Fibroblast of skin of scalp (primary cell): Measurements from ENCODE around the gene HCFC1R1. TPM values are rescaled to one million over a fixed set of nuclear protein-coding genes. Genes with fewer than 3 reads are reported as not detected.
"Not testable (repeated sequence)": the region's sequence is repeated elsewhere in the genome, so short reads cannot be mapped to it uniquely, and the experiment has no call there.

Source experiments
- DNase-seq: peaks from one replicate; pipeline ENCODE4 v3.0.0-alpha.2; 2013
- polyA plus RNA-seq, 2 experiments: library from polyadenylated mRNA; unstranded; fragments of 120-200 nt; gene quantifications; one replicate each; pipeline ENCODE4 v1.2.1, GENCODE V29; 2013; ENCODE audit not compliant: insufficient read length in 2 of 2

Gene HCFC1R1
- polyA plus RNA-seq (2013, experiment 1 of 2; ENCODE audit: insufficient read length) = 138 TPM
- 129 TPM for polyA plus RNA-seq (2013, experiment 2 of 2; ENCODE audit: insufficient read length)

- DNase-seq = peak; percentile 98
These were observed at the start of gene HCFC1R1, which contains the start of gene THOC6 for GRCh38 chr16:3023669-3024478. TSS of gene HCFC1R1 (minus strand) at chr16:3023942. CDS start at chr16:3023941, 1 bp downstream. TSS of gene THOC6 (plus strand) at chr16:3024035. CDS start at chr16:3024327, 292 bp downstream.

- DNase-seq = no peak
These were observed 49.7 kb upstream of the HCFC1R1 start for GRCh38 chr16:3073448-3073847.

GRCh38 chr16:3072576-3073263 lies 49.0 kb upstream of the HCFC1R1 start:
- not testable (repeated sequence) for DNase-seq

GRCh38 chr16:3072148-3072547 lies 48.4 kb upstream of the HCFC1R1 start:
- DNase-seq = not testable (repeated sequence)

- DNase-seq = no peak
These were observed 47.9 kb upstream of the HCFC1R1 start for GRCh38 chr16:3071655-3072054.

GRCh38 chr16:3070608-3071111 lies 46.9 kb upstream of the HCFC1R1 start:
- no peak for DNase-seq

- not testable (repeated sequence) for DNase-seq
These were observed 45.4 kb upstream of the HCFC1R1 start for GRCh38 chr16:3069146-3069545.

- no peak for DNase-seq
These were observed 44.7 kb upstream of the HCFC1R1 start for GRCh38 chr16:3068487-3068886.

GRCh38 chr16:3066440-3066748 lies 42.7 kb upstream of the HCFC1R1 start:
- no peak for DNase-seq

- no peak for DNase-seq
These were observed 42.1 kb upstream of the HCFC1R1 start for GRCh38 chr16:3065742-3066439.

GRCh38 chr16:3065069-3065741 lies 41.5 kb upstream of the HCFC1R1 start, which contains the start of gene IL32:
TSS of gene IL32 (plus strand) at chr16:3065640. CDS start at chr16:3065812, 172 bp downstream.
- DNase-seq = peak; percentile 68

GRCh38 chr16:3063625-3064386 lies 40.1 kb upstream of the HCFC1R1 start:
- DNase-seq = peak; percentile 13

GRCh38 chr16:3062553-3062952 lies 38.8 kb upstream of the HCFC1R1 start:
- no peak for DNase-seq

- DNase-seq = no peak
These were observed 36.8 kb upstream of the HCFC1R1 start for GRCh38 chr16:3060339-3061127.

GRCh38 chr16:3059723-3060242 lies 36.0 kb upstream of the HCFC1R1 start:
- no peak for DNase-seq

- peak; percentile 90 for DNase-seq
These were observed 35.4 kb upstream of the HCFC1R1 start for GRCh38 chr16:3059041-3059722.

- DNase-seq = peak; percentile 31
These were observed 34.6 kb upstream of the HCFC1R1 start for GRCh38 chr16:3058139-3059030.
